Measurements from ENCODE around the gene PNP.

Gene PNP

DNA sequence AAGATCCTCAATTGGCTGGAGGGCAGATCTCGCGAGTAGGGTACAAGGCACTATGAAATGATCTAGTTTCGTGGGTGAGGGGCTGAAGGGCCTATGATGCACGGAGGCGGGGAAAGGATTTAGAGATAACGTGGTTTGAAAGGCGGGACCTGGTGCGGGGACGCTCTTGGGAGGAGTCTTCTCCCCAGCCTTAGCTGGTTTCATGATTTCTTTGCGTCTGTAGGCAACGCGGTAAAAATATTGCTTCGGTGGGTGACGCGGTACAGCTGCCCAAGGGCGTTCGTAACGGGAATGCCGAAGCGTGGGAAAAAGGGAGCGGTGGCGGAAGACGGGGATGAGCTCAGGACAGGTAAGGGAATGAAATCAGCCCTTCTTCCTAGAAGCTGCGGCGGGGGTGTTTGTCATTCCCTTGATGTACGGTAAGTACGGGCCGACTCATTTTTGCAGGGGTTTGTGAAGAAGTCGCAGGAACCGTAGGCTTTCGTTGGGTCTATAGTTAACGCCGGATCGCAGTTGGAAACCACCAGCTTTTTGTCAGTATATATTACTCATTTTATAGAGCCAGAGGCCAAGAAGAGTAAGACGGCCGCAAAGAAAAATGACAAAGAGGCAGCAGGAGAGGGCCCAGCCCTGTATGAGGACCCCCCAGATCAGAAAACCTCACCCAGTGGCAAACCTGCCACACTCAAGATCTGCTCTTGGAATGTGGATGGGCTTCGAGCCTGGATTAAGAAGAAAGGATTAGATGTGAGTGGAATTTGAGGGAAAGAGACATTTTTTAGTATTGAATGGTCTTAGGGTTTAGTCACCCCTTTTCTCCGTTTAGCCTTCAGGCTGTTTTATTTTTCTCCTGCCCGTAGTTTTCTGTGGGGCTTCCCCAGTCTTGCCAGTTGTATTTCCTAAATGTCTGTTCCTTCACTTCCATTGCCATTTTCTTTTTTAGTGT lies 13.6 kb upstream of the PNP start:
- peak; percentile 78 for DNase-seq

DNA sequence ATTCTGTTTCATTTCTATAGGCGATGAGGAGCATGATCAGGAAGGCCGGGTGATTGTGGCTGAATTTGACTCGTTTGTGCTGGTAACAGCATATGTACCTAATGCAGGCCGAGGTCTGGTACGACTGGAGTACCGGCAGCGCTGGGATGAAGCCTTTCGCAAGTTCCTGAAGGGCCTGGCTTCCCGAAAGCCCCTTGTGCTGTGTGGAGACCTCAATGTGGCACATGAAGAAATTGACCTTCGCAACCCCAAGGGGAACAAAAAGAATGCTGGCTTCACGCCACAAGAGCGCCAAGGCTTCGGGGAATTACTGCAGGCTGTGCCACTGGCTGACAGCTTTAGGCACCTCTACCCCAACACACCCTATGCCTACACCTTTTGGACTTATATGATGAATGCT lies 12.2 kb upstream of the PNP start:
- no peak for DNase-seq

DNA sequence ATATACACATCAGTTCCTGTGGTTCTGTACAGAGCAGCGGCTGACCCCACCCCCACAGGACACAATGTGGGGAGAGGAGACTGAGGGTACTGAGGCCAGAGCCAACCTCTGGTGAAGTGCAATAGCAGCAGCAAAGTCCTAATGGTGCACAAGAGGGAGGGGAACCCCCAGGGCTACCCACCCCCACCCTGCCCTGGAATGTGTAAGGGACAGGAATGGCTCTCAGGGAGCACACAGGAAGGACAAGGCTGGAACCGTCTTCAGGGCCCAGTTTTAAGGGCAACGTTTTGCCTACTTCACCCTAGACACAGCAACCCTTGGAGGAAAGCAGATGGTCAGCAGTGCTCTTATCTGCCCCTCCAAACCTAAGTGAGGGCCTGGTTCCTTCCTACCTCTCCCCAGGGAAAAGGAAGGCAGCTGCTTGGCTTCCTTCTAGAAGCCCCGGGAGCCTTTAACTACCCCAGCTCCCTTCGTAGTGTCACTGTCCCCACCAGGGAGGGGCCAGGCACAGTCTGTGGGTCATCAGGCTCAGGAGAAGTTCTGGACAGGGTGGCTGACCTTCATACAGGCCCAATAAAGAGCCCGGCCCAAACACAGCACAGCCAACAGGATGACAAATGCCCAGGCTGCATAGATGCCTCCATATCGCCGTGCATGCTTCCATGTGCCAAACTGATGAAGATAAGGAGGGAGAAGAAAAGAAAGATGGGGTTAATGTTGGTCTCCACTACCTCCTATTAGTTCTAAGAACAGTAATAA lies 11.0 kb upstream of the PNP start:
- no peak for DNase-seq

DNA sequence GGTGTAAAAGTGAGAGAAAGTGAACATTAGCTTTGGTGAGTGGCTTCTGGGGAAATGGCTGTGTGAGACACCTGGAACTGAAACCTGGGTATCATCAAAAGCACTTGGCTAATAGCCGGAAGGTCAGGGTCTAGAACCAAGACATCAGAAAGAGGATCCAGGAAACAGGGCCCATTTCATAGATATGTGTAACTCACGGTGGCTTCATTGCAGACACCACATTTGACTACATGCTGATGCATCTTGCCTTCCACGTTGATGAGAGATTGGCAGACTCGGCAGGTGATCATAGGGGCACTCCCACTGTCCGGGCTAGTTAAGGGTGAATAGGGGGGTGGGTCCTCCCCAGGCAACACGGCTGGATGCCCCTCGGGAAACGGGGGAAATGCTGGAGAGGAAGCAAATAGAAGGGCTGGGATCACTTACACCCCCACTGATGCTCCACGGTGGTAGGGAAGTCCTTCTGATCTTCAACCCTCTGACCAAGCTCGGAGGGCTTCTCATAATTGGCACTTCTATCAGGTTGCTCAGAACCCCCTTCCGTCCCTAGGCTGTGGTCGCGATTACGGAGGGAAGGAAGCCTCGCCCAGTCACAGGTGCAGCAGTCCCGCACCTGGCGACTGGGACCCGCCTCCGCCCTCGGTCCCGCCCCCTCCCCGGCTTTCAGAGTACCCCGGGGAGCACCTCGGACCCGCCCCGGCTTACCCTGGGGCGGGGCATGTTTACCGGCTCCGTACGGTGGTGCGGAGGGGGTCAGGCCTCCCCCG lies 8.6 kb upstream of the PNP start:
- no peak for DNase-seq

DNA sequence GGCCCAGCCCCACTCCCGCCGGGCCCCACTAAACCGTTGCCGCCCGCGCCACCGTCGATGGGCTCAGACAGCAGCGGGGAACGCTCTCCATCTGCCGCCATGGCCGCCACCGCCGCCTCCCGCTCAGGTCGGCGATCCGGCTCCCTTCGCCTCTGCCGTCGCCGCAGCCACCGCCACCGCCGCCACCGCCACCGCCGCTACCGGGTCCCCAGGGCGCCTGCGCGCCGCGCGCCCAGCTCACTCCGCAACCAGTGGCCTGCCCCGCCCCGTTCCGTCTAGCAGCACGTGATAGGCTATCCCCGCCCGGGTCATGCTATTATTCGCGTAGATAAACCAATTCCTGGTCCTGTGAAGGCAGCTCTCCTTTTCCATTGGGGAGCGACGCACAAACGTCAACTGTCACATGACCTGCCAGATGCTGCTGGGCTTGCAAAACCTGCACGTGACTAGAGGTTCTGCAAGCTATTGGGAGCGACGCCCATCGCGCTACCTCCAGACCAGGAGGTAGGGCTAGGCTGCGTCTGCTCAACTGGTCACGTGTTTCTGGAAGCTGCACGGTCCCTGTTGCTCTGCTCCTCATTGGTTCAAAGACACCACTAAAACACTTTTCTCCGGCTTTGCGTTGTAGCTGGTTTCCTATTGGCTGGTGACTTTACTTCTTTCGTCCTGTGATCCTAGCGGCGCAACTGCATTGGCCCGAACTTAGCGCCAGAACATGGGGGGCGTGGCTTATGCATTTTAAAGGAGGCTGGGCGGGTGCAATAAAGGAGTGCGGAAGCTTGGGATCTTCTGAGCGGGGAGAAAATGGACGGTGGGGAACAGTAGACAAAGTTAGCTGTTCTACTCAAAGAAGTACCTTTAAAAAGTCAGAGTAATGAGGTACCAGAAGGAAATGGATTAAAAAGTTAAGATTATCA lies 7.7 kb upstream of the PNP start, which contains the start of gene PIP4P1:
PIP4P1 (minus strand) TSS at position 210 of the 917 bp plus-strand sequence; CDS start at position 101, 109 bp downstream.
- DNase-seq: peak; percentile 100

DNA sequence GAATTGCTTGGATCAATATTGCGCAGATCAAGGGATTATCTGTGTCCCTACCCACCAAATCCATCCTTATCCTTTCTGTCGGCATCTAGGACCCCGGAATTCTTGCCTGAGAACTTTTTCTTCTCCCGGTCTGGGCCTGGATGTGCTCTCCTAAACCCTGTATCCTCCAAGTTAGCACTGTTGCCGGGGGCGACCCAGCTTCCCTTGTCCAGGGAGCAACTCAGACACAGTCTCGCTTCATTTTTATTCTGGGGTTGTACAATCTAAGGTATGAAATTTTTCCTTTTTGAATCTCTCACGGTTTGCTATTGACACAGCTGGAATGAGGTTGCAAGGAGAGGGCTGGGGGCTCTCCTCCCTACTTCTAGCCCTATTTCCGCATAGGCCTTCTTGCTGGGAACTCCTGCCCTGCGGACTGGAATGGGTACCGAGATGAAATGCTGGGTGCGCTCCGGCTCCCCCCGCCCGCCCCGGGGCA lies 403 bp upstream of the PNP start:
- DNase-seq: no peak

DNA sequence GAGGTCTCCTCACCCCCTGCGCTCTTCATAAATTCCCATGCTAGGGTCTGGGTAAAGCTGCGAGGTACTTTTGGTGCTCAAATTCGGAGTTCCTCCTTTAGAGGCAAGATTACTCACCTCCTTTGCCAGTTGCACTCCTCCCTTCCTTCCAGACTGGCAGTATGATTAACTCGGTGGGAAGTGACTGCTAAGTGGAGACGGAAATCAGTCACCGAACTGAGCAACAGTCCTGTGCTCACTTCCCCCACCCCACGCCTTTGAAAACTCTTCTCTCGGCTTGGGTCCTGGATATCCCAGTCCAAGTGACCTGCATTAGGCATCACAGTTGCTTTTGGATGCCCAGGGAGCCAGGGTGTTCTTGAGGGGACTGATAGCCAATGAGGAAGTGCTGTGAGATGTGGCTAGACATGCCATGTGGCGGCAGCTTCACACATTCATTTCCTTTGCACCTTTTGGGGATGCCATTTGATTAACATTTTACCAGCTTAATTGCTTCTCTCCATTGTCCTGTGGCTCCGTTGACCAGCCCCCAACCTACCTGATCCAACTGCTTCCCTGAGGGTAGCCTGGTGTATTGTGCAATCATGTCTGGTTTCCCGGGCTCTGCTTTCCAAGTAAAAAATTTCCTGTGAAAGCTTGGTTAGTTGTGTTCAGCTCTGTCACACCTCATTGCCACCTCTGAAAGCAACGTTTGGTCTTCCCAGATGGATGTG lies 840 bp downstream of the PNP start:
- peak; percentile 80 for DNase-seq

DNA sequence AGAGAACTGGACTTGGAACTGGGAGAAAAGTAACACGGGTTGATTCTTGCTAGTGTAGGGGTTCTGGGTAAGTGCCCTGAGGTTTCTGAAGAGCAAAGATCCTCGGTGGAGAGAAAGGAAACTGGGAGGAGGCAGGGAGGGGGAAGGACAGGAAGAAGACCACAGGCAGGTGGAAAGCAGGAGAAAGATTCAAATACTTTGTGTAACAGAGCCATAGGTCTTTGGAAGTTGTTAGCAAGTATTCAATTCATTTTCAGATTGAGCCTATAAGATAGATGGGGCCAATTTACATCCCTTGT lies 1.3 kb downstream of the PNP start:
- no peak for DNase-seq

DNA sequence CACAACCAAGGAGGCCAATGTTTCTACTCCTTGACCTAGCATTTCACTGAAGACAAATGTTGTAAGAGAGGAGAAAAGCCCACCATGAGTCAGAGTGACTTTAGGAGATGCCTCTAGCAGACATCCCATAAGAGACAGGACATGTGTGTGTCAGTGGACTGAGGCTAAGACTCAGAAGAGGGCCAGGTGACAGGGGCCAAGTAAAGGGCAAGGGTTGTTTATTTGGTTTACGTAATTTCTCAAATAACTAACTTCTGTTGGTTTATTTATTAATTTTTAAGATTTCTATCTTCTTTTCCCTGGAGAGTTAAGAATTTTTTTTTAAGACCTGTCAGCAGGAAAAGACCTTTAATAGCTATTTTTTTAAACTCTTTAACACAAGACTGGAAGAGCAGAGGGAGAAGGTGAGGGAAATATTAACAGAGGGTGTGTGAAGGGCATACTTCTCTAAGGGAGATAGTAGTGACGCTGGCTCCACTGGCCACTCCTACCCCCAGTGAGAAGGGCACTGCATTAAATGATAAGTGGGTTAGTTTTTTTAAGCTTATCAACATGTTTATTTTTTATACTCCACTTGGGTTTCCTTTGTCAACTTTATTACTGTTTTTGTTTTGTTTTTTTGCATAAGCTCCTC lies 3.4 kb downstream of the PNP start:
- no peak for DNase-seq

DNA sequence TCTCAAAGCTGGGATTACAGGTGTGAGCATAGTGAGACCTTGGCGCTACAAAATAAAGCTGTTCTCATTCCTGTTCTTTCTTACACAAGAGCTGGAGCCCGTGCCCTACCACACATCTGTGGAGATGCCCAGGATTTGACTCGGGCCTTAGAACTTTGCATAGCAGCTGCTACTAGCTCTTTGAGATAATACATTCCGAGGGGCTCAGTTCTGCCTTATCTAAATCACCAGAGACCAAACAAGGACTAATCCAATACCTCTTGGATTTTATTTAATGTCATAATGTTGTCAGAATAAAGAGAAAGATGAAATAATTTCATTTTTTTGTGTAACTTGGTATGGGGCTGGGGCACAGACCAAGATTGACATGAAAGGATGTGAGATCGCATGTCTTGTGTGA lies 7.6 kb downstream of the PNP start:
- DNase-seq: no peak

DNA sequence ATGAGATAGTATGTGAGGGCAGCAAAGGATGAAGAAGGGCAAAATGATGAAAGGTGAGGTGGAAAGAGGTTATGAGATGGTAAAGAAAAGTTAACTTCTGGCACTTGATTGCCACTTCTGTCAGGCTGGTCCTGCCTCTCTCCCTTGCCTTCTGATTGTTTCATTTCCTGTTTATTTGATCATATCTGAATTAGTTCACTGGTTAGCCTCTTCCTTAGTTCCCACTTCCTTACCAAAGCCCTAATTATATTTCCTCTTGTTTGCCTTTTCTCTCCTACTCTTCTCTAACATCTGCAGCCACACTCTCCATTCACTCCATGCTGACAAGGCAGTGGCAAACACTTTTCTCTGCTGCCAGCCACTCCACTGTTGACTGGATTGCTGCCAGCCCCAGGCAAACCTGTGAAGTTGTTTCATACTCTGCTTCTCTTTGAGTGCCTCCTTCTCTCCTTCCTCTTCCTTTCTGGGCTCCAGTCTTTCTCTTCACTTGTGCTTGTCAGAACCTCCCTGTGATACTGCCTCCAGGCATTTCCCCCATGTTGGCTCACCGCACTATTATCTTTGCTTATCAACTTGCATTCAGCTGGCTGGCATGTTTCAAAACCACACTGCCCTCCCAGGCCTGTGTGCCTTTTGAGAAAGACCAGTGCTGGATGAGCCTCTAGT lies 8.1 kb downstream of the PNP start:
- no peak for DNase-seq

DNA sequence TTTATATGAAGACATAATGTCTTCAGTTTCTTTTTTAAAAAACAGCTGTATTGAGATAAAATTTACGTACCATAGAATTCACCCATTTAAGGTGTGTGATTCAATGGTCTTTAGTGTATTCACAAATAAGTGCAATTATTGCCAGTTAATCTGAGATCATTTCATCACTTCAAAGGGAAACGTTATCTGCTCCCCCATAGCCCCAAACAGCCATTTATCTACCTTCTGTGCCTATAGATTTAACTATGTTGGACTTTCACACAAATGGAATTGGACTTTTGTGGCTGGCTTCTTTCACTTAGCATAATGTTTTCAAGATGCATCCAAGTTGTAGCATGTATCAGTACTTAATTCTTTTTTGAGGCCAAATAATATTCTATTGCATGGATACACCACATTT lies 9.7 kb downstream of the PNP start:
- DNase-seq: no peak

DNA sequence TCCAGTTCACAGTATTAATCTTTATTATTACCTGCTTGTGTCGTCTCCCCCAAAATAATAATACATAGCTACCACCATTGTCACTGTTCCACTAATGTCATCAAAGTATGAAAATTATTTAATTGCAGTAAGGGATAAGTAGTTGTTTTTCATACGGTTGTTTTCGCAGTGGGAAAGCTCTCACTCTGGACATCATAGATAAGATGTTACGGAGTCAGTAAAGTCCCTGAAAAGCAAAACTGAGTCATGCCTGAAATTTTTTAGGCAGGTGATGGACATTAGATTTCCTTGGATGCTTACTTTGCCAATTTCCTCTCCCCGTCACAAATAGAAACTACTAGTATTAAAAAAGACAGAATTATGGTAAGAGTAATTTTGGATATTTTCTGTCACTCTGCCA lies 13.2 kb downstream of the PNP start:
- no peak for DNase-seq

DNA sequence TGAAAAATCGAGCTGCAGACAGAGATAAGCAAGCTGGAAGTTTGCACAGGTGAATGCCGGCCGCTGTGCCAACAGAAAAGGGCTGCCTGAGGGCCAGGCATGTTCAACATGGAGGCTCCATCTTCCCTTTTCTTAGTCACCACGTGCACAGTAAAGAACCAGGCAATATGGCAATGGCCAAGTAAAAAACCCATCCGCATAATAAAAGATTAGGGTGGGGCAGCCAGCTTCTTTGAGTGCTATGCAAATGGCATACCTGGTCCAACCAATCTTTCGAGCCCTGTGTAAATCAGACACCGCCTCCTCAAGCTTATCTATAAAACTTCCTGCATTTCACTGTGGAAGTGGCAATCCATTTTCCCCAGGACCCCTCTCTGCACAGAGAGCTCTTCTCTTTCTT lies 16.7 kb downstream of the PNP start:
- DNase-seq: no peak

DNA sequence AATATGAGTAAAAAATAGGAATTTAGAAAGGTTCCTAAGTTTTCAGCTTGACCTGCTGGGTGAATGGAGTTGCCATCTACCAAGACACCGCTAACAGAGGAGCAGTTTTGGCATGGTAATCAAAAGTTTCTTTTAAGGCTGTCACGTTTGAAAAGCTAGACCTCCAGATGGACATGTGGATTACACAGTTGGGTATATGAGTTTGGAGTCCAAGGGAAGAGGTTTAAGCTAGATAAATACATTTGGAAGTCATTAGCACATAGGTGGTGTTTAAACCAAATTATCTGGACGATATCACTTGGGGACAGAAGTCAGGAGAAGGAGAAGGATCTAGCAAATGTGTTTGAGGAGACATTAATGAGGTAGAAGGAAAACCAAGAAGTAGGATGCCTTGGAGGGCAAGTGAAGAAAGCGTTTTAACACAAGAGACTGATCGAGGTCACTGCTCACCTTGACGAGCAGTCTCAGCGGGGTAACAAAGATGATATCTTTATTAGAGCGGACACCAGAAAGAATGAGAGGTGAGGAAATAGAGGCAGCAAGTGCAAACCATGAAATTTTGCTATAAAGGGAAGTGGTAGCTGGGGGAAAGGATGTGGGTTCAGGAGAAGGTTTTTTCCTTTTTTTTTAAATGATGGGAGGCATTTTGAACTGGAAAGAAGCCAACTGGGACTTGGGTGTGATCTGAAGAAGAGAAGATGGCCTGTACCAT lies 17.6 kb downstream of the PNP start:
- no peak for DNase-seq

DNA sequence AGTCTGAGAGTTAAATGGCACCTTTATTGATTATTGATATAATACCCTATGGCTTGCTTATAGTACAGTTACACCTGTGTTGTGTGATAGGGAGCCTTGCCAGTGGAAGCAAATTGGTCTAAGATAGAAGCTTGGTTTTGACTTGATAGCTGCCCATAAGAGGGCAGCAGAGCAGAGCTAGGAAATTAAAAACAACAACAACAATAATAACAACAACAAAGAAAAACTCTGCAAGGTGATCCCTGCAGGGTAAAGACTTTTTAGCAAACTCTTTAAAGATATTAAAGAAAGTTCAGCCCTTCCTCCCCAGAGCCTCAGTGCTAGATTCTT lies 18.2 kb downstream of the PNP start:
- no peak for DNase-seq

DNA sequence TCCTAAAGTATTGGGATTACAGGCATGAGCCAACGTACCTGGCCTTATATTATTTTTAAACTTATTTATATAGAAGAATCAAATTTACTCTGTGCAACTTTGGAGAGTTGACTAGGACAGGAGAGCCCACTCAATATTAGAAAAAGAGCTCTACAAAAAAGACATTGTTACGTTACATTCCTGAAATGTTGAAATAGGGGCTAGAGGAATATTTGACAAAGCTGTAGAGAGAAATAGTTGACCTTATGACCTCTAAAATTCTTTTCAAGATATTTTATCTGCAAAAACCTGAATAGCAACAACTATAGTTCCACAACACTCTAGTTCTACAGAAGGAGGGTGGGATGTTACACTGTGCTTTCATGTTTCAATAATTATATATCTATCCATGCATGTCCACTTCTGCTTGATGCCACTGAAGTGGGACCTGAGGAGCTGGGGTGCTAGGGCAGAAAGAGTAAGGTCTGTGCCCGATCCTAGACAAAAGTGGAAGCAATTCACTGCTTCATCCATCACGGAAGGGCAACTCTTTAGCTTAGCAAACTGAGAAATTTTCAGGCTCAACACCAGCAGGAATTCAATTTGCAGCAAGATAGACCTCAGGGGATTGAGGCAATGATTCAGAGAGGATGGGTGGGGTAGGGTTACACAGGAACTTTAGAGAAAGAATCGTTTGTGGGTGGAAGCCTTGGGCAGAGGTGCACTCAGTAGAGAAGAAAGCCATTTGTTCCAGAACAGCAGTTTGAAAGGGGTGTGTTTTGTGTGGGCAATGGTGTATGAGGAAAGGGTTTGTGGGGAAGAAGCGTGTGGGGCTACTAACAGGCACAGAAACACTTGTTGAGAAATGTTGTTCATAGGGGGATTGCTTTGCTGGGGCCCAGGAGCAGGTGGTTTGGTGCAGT lies 20.1 kb downstream of the PNP start:
- no peak for DNase-seq

DNA sequence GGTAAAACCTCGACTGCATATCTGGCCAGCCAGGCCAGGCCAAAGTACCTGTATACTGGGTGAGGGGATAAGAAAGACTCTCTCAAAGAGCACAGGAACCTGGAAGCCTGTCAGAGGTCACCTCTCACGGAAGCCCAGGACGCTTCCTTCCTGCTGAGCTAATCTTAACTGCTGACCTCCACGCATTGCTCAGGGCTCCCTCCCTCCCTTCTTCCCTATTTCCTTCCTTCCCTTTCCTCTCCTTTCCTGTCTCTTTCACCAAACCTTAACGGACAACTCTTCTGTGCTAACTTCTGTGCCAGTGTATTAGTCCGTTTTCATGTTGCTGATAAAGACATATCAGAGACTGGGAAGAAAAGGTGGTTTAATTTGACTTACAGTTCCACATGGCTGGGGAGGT lies 21.4 kb downstream of the PNP start:
- no peak for DNase-seq

DNA sequence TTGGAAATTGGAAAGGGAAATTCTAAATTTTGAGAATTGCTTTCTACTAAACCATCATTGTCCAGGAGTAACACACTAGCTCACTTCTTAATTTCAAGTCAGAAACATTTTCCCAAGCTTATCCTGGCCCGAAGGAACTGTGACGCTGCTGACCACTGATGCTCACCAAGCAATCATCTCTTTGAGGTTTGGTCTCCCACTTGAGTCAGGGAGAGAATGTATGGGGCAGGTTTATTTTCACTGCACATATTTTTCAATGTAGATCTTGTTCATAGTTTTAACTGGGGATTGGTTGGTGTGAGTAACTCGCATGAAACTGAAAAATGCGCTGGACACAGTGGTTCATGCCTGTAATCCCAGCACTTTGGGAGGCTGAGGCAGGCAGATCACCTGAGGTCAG lies 23.3 kb downstream of the PNP start:
- DNase-seq: no peak
